GM21737 (cell line): Measurements from ENCODE around the gene SLC2A9.
"Not testable (repeated sequence)": the region's sequence is repeated elsewhere in the genome, so short reads cannot be mapped to it uniquely, and the experiment has no call there.

ENCODE experiments used
- ATAC-seq: cut with Tn5 transposase; IDR thresholded peaks from one replicate; pipeline ENCODE4 v1.9.1; 2021; ENCODE audit warnings: mild to moderate bottlenecking, moderate library complexity; ENCODE audit not compliant: unreplicated experiment

Gene SLC2A9

DNA sequence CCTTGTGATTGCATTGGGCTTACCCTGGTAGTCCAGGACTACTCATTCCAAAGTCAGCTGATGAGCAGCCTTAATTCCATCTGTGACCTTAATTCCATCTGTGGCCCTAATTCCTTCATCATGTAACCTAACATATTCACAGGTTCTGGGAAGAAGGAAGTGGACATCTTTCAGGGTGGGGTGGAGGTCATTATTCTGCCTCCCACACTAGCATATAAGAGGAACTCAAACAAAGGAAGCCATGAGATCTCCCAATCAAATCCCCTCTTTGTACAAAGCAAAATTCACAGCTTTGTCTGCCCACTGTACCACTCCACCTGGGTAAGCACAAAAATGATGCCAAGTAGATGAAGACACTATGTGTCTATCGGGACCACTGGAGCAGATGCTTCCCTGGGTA, 87.3 kb downstream of the SLC2A9 start:
- ATAC-seq: no peak

- ATAC-seq: no peak
Measured at GRCh38 chr4:9933184-9933583, 88.1 kb downstream of the SLC2A9 start.

DNA sequence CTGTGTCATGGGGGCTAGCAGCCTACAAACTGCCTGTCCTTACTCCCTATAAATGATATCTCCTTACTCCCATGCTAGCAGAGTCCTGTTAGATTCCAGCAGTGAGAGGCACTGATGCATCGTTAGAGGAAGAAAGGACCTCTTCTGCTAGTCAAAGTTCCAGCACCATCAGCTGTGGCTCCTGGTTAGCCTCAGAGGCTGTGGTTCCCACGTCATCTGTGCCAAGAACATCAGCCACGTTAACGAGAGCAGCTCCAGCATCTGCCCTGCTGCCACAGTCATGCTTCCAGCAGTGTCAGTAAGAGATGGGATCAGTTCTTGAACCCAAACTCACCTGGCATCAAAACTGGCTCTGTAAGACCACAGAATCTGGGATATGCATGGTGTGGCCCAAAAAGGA, 88.5 kb downstream of the SLC2A9 start:
- no peak for ATAC-seq

DNA sequence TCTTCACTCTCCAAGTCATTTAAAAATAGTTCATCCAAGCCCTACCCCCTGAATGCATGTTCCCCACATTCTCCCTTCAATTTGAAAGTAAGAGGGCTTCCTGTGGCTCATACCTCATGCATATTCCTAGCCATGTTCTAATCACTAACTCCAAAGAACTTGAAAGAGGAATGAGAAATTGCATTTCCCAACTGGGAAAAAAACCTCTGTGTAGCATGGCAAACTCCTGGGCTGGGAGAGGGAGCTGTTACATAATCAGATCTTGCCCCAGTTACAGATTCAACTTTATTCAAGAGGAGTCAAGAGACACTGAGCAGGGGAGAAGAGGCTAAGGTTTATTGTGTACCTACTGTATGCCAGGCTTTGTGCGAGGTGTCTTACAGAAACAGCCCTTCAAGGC, 90.2 kb downstream of the SLC2A9 start:
- ATAC-seq: no peak

- no peak for ATAC-seq
Measured at GRCh38 chr4:9929111-9929510, 92.2 kb downstream of the SLC2A9 start.

- no peak for ATAC-seq
Measured at GRCh38 chr4:9927341-9928007, 93.8 kb downstream of the SLC2A9 start.

GRCh38 chr4:9926586-9926985, 94.7 kb downstream of the SLC2A9 start:
- no peak for ATAC-seq

DNA sequence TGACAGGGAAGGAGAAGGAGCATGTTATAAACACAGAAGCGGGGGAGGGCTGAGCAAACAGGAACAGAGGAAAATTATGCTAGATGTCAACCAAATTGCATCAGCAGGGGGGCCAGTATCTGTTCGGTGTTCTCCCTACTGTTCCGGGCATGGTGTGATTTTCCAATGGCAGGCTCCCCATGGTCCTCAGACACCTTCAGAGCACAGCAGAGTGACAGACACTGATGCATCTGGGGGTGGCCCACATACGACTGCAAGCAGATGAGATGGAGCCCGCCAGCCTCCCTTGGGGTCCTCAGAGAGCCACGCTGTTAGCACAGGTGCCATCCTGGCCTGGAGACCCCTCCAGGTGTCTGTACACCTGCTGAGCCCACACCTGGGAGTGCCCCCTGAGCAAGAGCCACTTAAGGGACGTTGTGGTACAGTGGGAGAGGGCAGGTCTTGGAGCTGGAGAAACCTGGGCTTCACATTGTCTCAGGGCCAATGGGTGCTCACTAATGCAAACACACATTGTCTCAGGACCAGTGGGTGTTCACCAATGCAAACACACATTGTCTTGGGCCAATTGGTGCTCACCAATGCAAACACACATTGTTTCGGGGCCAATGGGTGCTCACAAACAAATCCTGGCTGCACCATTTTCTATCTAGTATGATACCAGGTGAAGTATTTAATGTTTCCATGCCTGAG, 95.4 kb downstream of the SLC2A9 start:
- no peak for ATAC-seq

DNA sequence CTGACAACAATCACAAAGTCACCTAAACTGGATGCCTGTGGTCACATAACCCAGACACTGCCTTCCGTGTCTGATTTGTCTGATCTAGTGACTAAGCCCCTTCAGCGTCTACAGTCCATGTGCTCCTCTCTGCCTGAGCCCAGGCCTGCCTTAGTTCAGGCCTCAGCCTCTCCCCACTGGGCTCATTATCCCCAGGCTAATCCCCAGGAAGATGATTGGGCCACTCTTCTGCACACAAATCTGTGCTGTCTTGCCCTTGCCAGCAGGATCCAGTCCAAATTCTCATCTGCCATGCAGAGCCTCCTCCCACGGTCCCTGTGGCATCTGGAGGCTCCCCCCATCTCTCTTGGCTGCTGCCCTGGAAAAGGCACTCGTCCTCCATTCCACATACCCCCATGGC, 96.5 kb downstream of the SLC2A9 start:
- ATAC-seq: no peak

DNA sequence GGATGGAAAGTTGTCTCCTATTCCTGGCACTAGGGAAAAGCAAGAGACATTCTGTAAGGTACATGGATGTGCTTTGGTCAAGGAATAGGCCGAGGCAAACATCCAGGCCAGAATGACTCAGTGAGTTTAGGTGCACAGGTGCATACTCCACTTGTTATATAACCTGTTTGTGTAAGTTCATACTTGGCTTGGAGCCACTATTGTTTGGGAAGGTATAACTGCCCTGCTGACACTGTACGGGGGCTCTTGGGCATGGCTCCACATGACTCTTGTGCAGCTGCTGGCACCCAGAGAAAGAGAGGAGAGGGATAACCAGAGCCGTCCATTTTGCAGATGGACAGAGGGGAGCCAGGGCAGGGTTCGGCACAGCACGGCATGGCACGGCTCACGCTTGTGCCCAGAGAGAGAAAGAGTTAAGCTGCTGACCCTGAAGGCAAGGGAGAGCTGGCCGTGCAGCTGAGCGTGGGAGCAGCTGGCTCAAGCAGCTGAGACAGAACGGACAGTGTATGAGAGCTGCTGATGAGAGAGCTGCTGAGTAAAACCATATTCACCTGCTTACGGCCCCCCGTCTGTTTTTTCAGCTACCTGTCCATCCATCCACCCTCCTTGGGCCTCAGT, 98.0 kb downstream of the SLC2A9 start:
- ATAC-seq: no peak

- ATAC-seq: no peak
Measured at GRCh38 chr4:9921326-9921725, 100.0 kb downstream of the SLC2A9 start.

- no peak for ATAC-seq
Measured at GRCh38 chr4:9920029-9920428, 101.3 kb downstream of the SLC2A9 start.

GRCh38 chr4:9919047-9919446, 102.2 kb downstream of the SLC2A9 start:
- ATAC-seq: no peak

DNA sequence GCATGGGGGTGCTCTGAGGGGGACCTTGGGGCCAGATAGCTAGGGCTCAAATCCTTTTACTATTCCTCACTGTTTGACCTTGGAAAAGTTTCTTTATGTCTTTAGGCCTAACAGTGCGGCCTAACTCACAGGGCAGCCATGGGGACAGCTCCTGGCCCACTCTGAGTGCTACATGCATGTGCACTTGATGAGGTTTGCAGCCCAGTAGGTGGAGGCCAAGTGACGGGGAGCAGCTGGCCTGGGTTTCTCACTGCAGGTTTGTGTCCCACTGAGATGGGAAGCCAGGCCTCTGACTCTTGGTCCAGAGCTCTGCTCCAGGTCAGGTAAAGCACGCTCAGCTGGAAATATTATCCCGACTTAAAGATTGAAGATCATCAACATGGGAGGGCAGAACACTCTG, 102.8 kb downstream of the SLC2A9 start:
- no peak for ATAC-seq

DNA sequence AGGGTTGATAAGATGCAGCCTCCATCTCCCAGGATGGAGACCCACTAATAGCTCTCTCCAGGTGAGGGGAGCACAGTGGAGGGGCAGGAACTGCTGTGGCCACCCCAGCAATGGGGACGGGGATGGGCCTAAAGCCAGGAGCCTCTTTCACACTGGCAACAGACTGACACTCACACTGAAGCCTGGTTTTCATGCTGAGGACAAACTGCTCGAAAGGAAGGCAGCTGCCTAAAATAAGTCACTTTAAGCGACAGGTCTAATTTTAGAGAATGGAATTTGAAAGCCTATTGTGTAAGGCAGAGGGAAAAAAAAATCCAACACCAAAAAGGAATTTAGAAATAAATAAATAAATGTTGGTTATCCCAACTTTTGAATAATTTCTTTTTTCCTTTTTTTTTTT, 104.4 kb downstream of the SLC2A9 start:
- ATAC-seq: no peak

DNA sequence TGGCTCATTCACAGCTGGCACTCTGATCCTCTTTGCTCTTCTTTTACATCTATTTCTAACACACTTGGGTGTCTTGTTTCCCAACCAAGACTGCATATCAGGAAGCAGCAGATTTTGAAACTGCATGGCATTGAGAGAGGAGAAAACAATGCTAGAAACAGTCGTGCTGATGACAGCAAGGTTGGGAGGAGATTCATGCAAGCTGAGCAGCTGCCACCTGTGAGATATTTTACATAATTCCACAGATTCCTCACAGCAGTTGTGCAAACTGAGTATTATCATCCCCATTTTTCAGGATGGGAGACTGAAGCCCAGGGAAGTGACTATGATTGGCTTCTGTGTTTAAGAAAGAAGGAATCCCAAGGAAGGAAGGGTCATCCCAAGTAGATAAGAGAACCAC, 105.0 kb downstream of the SLC2A9 start:
- no peak for ATAC-seq

DNA sequence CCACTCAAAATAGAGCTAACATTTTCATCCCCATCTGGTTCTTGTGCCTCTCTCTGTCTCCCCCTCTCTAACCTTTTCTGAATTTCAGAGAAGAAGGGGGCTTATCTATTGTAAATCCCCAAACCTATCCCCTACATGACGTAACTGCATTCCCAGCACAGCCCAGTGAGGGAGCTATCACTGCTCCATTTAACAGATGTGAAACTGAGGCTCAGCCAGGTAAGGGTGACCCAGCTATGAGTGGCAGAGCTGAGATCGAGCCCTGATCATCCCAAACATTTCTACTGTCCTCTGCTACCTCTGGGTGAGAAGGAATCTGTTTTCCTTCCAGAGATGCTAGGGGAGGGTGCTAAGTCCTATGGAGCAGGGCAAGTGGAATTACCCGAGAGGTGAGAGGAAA, 107.5 kb downstream of the SLC2A9 start:
- ATAC-seq: no peak

GRCh38 chr4:9906996-9907395, 114.3 kb downstream of the SLC2A9 start:
- no peak for ATAC-seq

DNA sequence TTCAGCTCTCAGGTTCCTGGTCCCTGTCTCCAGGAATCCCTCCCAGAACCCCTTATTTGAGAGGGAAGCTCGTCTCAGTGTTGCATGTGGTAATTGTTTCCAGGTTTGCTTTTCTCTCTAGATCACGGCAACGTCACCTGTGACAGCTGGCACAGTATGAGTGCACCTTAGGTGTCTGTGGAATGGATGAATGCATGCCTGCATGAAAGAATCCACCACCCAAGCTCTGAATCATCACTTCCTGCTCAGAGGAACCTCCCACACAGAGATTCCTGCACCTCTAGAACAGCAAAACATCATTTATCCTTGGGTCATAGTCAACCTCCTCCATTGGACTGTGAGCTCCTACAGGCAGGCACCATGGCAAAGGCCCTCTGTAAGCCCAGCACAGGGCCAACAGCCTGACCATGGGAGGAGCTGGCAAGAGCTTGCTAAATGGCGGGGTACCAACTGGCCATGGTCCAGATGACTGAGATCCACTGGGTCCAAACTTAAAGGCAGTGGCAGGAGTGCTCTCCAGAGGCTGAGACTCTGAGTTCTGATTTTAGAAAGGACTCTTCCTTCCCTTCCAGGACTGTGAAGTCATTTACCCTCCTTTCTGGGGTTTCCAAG, 116.2 kb downstream of the SLC2A9 start:
- no peak for ATAC-seq

- ATAC-seq: no peak
Measured at GRCh38 chr4:9903317-9903716, 118.0 kb downstream of the SLC2A9 start.

DNA sequence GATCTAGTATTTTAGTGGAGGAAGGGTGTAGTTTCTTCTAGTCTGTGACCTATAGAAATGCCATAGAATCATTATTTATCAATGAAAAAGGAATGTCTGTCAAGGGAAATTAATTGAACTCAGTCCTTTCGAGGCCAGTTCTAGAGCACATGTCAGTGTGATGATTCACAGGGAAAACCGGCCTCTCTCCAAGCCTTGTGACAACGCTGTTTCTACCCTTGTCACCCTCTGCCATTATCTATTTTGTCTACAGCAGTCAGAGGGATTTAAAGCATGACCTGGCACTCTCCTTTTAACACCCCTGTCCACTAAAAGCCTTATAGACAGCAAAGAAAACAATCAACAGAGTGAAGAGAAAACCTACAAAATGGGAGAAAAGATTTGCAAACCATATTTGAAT, 120.0 kb downstream of the SLC2A9 start:
- ATAC-seq: no peak

- not testable (repeated sequence) for ATAC-seq
Measured at GRCh38 chr4:9900633-9901032, 120.7 kb downstream of the SLC2A9 start.
